T-helper 1 cell treated with Interleukin-12 subunit alpha and Interleukin-12 subunit beta and Interleukin-4 antibody, amounts not matched to agents 30 ng/mL and 1 ng/mL, for 36 hours (primary cell): ENCODE data around the gene TMEM59L. TPM values are rescaled to one million over a fixed set of nuclear protein-coding genes. Genes with fewer than 3 reads are reported as not detected.

Source experiments
- total RNA-seq: library from RNA; stranded (reverse); gene quantifications from 2 replicates; pipeline ENCODE4 v1.2.3, GENCODE V29; 2022

Gene TMEM59L
- total RNA-seq, 1 donor from 2014 or later: 0.15 TPM

Other genes starting within 250 kb of the TMEM59L start
- gene GDF15, start 226.7 kb upstream of the TMEM59L start, total RNA-seq: 0.78 TPM in 1 of 2 replicates, not detected in the other
- not detected in 2 replicates for gene LRRC25, start 215.2 kb upstream of the TMEM59L start, total RNA-seq
- 138 and 139 TPM in 2 replicates for gene SSBP4, start 193.5 kb upstream of the TMEM59L start, total RNA-seq
- 8.1 and 9.1 TPM in 2 replicates for gene ISYNA1, start 174.7 kb upstream of the TMEM59L start, total RNA-seq
- 25.7 and 30.2 TPM in 2 replicates for gene ELL, start 90.8 kb upstream of the TMEM59L start, total RNA-seq
- gene FKBP8, start 69.3 kb upstream of the TMEM59L start, total RNA-seq: 192 and 199 TPM in 2 replicates
- 100.0 and 102 TPM in 2 replicates for gene KXD1, start 55.0 kb upstream of the TMEM59L start, total RNA-seq
- gene UBA52, start 41.0 kb upstream of the TMEM59L start, total RNA-seq: 1,453 and 1,494 TPM in 2 replicates
- gene REX1BD, start 24.1 kb upstream of the TMEM59L start, total RNA-seq: 101 and 111 TPM in 2 replicates
- gene CRLF1, start 6.1 kb upstream of the TMEM59L start, total RNA-seq: not detected in 2 replicates
- 11.5 and 13.5 TPM in 2 replicates for gene KLHL26, start 24.2 kb downstream of the TMEM59L start, total RNA-seq
- gene CRTC1, start 70.8 kb downstream of the TMEM59L start, total RNA-seq: 8.9 and 9.2 TPM in 2 replicates
- not detected in 2 replicates for gene COMP, start 178.4 kb downstream of the TMEM59L start, total RNA-seq
- gene UPF1, start 219.1 kb downstream of the TMEM59L start, total RNA-seq: 96.6 and 96.7 TPM in 2 replicates